ENCODE data around the gene IKBKG.
"Not testable (repeated sequence)": the region's sequence is repeated elsewhere in the genome, so short reads cannot be mapped to it uniquely, and the experiment has no call there.

DNA sequence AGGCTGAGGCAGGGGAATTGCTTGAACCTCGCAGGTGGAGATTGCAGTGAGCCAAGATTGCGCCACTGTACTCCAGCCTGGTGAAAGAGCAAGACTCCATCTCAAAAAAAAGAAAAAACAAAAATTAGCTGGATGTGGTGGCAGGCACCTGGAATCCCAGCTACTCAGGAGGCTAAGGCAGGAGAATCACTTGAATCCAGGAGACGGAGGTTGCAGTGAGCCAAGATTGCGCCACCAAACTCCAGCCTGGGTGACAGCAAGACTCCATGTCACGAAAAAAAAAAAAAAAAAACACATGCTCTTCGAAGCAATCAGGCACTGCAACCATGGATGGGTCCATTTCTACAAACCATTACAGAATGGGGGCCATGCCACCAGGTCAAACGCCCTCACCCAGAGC lies 7.1 kb upstream of the IKBKG start:
- TF ChIP-seq POLR2A, EP300 (IDR thresholded peaks at IDR 0.05): not testable (repeated sequence)
